ENCODE results near the gene CDH13. TPM values are rescaled to one million over a fixed set of nuclear protein-coding genes. Genes with fewer than 3 reads are reported as not detected.
A peak's percentile ranks its signal among the peaks of the same experiment; 100 is the strongest.

CDH13 gene
- total and polyA plus RNA-seq, 2 donors (not counting 3 experiments of a cell fraction or from before 2014, with no cell fraction given), result 96.6 to 124 TPM

GRCh38 chr16:83403761-83404160 is 777.0 kb downstream of the CDH13 start:
- Histone ChIP-seq H3K79me2 (ENCODE audit: control insufficient read depth, insufficient read depth, low read length) (no peaks in the 10 kb centered on the region), H3K9me3 (replicated peaks; ENCODE audit: control insufficient read depth, insufficient read depth, low read length) (no peaks in the 10 kb centered on the region), H3K4me1 (ENCODE audit: control insufficient read depth, extremely low read depth, insufficient read depth, low read length) (peaks cover 13% of the 10 kb centered on the region), H2AFZ (ENCODE audit: low read depth, low read length) (no peak overlapping the region), H3K4me3 (replicated peaks in 1 of 3; ENCODE audit: insufficient read depth in 1 of 3, low read depth in 1 of 3, low read length in 3 of 3) (no peak overlapping the region), H3K9ac (replicated peaks; ENCODE audit: extremely low read depth, insufficient read depth, low read length) (no peak overlapping the region), H4K20me1 (replicated peaks; ENCODE audit: control insufficient read depth, extremely low read depth, insufficient read depth, low read length) (no peaks in the 10 kb centered on the region), H3K27ac (ENCODE audit: insufficient read depth, low read depth, low read length) (no peak overlapping the region), H3K36me3 (ENCODE audit: control insufficient read depth in 2 of 2, extremely low read depth in 1 of 2, insufficient read depth in 2 of 2, low read length in 2 of 2) (no peaks in the 10 kb centered on the region), H3K4me2 (ENCODE audit: insufficient read depth, low read length) (no peak overlapping the region), H3K27me3 (ENCODE audit: control insufficient read depth in 2 of 2, insufficient read depth in 2 of 2, low read length in 2 of 2) (no peaks in the 10 kb centered on the region), H3K9me1 (replicated peaks; ENCODE audit: control insufficient read depth, extremely low read depth, insufficient read depth, low read length) (no peaks in the 10 kb centered on the region)
- FAIRE-seq (peak; percentile 37), DNase-seq (ENCODE audit: low read depth, low spot score) (no peak)
- ChIA-PET POLR2A (no interaction called here), CTCF (no interaction called here)
- no TSS peak for BruUV-seq (replicated peaks)
- intact Hi-C loops (cut with micrococcal nuclease) (no loop called here), dilution Hi-C loops (cut with MboI; ENCODE audit: extremely low pct_ligation_motif_present, low sequenced_read_pairs) (no loop called here)
- TF ChIP-seq JUN (IDR thresholded peaks at IDR 0.05; ENCODE audit: borderline replicate concordance, insufficient read depth, insufficient read length, low read depth) (no peak), GATA2 (IDR thresholded peaks at IDR 0.05; ENCODE audit: insufficient read depth, insufficient read length, low read depth, low read length) (no peak), POLR2AphosphoS5 (IDR thresholded peaks at IDR 0.05; ENCODE audit: insufficient read depth, low read depth, low read length) (no peak), EZH2 (IDR thresholded peaks at IDR 0.05; ENCODE audit: borderline replicate concordance, low read depth, low read length, severe bottlenecking) (no peak), POLR2A (IDR thresholded peaks at IDR 0.05; ENCODE audit: low read depth, low read length) (no peak), FOS (IDR thresholded peaks at IDR 0.05; ENCODE audit: borderline replicate concordance, insufficient read depth, low read length) (no peak)
- TF ChIP-seq, protein P1, sequence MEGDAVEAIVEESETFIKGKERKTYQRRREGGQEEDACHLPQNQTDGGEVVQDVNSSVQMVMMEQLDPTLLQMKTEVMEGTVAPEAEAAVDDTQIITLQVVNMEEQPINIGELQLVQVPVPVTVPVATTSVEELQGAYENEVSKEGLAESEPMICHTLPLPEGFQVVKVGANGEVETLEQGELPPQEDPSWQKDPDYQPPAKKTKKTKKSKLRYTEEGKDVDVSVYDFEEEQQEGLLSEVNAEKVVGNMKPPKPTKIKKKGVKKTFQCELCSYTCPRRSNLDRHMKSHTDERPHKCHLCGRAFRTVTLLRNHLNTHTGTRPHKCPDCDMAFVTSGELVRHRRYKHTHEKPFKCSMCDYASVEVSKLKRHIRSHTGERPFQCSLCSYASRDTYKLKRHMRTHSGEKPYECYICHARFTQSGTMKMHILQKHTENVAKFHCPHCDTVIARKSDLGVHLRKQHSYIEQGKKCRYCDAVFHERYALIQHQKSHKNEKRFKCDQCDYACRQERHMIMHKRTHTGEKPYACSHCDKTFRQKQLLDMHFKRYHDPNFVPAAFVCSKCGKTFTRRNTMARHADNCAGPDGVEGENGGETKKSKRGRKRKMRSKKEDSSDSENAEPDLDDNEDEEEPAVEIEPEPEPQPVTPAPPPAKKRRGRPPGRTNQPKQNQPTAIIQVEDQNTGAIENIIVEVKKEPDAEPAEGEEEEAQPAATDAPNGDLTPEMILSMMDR (IDR thresholded peaks at IDR 0.05; ENCODE audit: extremely low read depth in 1 of 2, insufficient read depth in 1 of 2, low read depth in 1 of 2, low read length in 2 of 2), result no peak
- TF ChIP-seq, protein P2, sequence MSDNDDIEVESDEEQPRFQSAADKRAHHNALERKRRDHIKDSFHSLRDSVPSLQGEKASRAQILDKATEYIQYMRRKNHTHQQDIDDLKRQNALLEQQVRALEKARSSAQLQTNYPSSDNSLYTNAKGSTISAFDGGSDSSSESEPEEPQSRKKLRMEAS (IDR thresholded peaks at IDR 0.05; ENCODE audit: insufficient read depth, insufficient read length), result no peak

Measured in endothelial cell of umbilical vein (primary cell).